GM19463 (cell line): ENCODE data around the gene KIAA1755.

Source experiments
- ATAC-seq: cut with Tn5 transposase; IDR thresholded peaks from one replicate; pipeline ENCODE4 v1.9.1; 2021; ENCODE audit warnings: mild to moderate bottlenecking, moderate library complexity; ENCODE audit not compliant: unreplicated experiment

KIAA1755 gene

GRCh38 chr20:38190936-38191371 is 69.6 kb downstream of the KIAA1755 start:
- no peak for ATAC-seq

- no peak for ATAC-seq
These were observed 70.4 kb downstream of the KIAA1755 start for GRCh38 chr20:38190166-38190565.

- no peak for ATAC-seq
These were observed 73.0 kb downstream of the KIAA1755 start for GRCh38 chr20:38187517-38187916.

GRCh38 chr20:38186788-38187221 is 73.7 kb downstream of the KIAA1755 start:
- ATAC-seq: no peak

- ATAC-seq: no peak
These were observed 76.4 kb downstream of the KIAA1755 start for GRCh38 chr20:38184101-38184500.

GRCh38 chr20:38181971-38182370 is 78.6 kb downstream of the KIAA1755 start:
- no peak for ATAC-seq

GRCh38 chr20:38181207-38181801 is 79.2 kb downstream of the KIAA1755 start:
- ATAC-seq: peak; percentile 96

GRCh38 chr20:38180781-38181180 is 79.8 kb downstream of the KIAA1755 start:
- ATAC-seq: no peak

DNA sequence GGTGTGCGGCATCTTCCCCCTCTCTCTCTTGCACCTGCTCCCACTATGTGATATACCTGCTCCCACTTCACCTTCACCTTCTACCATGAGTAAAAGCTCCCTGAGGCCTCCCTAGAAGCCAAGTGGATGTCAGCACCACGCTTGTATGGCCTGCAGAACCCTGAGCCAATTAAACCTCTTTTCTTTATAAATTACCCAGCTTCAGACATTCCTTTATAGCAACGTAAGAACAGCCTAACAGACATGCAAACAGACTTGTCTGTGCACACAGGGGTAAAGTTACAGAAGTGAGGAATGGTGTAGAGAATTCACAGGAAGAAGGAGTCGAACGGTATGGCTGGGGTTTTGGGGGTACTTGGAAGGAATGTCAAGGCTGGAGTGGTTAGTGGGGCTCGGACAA is 80.7 kb downstream of the KIAA1755 start:
- ATAC-seq: no peak

DNA sequence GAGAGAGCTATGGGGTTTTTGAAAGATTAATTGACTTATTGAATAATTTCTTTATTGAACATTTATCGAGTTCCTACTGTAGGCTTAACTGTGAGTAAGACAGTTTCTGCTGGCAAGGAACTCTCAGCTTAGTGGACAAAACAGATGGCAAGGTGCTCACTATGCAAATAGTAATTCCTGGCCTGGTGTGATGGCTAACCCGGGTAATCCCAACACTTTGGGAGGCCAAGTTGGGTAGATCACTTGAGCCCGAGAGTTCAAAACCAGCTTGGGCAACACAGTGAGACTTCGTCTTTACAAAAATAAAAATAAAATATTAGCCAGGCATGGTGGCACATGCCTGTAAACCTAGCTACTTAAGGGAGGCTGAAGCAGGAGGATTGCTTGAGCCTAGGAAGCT is 82.0 kb downstream of the KIAA1755 start:
- no peak for ATAC-seq

- ATAC-seq: no peak
These were observed 82.5 kb downstream of the KIAA1755 start for GRCh38 chr20:38178065-38178491.

GRCh38 chr20:38177201-38177600 is 83.3 kb downstream of the KIAA1755 start:
- ATAC-seq: no peak

DNA sequence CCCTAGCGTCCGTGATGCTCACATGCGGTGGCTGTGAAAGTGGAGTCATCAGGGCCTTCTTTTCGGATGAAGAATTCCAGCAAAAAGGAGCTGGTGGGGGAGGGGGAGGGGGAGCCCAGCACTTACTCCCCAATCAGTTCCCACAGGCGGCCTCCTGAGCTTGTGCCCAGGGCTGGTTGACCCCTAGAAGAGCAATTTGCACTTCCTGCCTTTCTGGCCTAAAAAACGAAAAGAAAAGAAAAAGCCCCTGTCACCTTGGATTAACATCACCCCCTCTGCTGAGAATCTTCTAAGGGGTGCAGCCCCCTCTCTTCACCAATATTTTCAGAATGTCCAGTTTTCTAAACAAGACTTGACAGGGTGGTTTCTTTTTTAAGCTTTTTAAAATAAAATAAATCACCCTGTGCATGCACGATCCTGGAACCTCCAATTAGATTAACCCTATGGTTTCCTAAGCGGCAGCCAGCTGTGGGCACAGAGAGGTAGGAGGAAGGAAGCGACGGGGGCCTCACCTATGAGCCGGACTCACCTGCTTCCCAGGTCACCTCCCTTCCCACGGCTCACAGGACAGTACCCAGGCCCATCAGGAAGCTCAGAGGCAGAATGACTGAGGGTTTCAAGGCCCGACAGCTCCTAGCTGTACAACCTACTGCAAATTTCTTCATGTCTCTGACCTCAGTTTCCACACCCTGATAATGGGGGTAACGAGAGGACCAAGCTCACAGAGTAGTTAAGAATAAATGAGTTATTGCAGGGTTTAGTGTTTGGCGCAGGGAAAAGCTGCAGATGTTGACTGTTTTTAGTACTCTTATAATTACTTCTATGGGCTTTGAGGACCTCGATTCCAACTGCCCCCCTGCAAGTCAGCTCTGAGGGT is 85.0 kb downstream of the KIAA1755 start:
- no peak for ATAC-seq

- no peak for ATAC-seq
These were observed 87.0 kb downstream of the KIAA1755 start for GRCh38 chr20:38173237-38174156.

GRCh38 chr20:38172408-38172807 is 88.1 kb downstream of the KIAA1755 start:
- ATAC-seq: no peak

DNA sequence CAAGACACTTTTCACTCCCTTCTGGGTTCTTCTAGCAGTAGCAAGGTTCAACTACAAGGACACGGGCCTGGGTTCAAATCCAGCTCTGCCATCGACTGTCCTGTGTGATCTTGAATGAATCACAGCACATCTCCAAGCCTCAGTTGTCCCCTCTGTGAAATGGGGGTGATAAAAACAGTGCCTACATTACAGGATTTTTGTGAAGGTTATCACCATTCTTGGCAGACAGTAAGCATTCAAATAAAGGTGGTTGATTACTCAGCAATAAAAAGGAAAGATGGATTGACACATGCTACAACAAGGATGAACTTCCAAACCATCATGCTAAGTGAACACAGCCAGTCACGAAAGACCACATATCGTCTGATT is 88.9 kb downstream of the KIAA1755 start:
- ATAC-seq: no peak

DNA sequence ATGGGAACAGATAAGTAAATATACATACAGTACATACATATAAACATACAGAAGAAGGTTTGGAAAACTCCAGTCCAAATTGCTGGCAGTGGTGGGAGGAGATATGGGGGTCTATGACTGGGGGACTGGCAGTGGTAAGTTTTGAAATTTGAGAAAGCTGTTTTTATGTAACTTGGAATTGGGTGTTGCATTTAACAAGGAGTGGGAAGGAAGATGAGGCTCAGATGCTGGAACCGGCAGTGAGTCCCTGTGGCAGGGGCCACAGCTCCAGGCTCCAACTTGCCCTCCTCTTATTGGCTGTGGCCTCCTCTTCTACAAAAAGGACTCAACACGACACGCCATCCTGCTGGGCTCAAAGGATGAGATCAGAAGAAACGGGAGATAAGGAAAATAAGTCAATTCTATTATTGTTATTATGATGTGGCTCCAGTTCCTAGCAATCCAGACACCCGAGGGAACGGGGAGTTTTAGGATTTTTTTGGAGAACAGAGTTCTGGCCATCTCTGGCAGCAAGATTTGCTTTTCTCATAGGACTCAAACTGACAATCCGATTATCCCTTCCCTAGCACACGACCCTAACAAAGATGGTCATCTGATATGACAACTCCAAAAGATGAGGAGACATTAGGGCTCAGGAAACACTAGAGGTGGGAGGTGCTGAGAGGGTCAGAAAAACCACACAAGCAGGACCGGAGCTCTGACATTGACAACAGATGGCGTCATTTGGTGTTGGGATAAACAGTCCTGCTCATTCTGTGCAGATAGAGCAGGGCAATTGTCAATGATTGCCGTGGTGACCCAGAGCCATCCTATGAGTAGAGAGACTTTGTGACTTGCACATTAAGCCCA is 89.5 kb downstream of the KIAA1755 start:
- ATAC-seq: no peak

GRCh38 chr20:38170219-38170825 is 90.2 kb downstream of the KIAA1755 start:
- no peak for ATAC-seq

DNA sequence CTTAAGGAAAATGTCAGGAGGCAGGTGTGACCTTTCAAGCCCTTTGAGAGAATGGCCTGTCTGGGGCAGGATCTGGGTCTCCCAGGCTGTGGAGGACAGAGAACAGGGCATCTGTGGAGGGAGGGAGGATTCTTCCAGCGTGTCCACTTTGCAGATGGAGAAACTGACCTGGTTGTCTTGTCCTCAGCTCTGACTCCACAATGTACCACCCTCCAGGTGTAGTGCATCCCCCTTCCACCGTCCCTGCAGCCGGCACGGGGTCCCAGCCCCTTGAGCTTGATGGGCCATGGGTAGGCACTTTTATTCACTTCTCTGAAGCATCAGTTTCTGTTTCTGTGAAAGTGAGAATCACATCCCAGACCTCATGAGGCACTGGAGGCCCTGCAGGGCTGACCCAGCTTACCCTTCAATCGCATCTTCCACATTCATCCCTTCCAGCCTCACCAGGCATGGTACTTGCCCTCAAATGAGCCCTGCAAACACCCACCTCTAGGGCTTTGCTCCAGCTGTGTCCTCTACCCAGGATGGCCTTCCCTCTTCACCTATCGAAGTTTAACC is 90.8 kb downstream of the KIAA1755 start:
- no peak for ATAC-seq
